Ascending aorta (tissue), 2 donors: ENCODE measurements around the gene C11orf91. TPM values are rescaled to one million over a fixed set of nuclear protein-coding genes. Genes with fewer than 3 reads are reported as not detected.
"Not testable (repeated sequence)": the region's sequence is repeated elsewhere in the genome, so short reads cannot be mapped to it uniquely, and the experiment has no call there.

Experiments used
- DNase-seq, 2 donors: peaks; one replicate each; pipeline ENCODE4 v3.0.0-alpha.2; 2019; ENCODE audit warnings: low spot score in 2 of 2
- H3K27ac ChIP-seq, 2 donors: fragments of 200-600 bp; sonication (generic); one replicate each; pipeline ENCODE4 v1.5.1; 2016 to 2017; ENCODE audit warnings: mild to moderate bottlenecking in 1 of 2
- H3K27me3 ChIP-seq: fragments of 200-600 bp; sonication (generic); one replicate; pipeline ENCODE4 v1.5.1; 2017
- H3K36me3 ChIP-seq, 2 donors: fragments of 200-600 bp; sonication (generic); one replicate each; pipeline ENCODE4 v1.5.1; 2016
- H3K4me1 ChIP-seq, 2 donors: fragments of 200-600 bp; sonication (generic); one replicate each; pipeline ENCODE4 v1.5.1; 2016 to 2017; ENCODE audit warnings: mild to moderate bottlenecking in 1 of 2
- H3K4me3 ChIP-seq, 2 donors: fragments of 200-600 bp; sonication (generic); one replicate each; pipeline ENCODE4 v1.5.1; 2016 to 2017; ENCODE audit warnings: mild to moderate bottlenecking in 1 of 2
- H3K9me3 ChIP-seq, 2 donors: fragments of 200-600 bp; sonication (generic); one replicate each; pipeline ENCODE4 v1.5.1; 2016
- intact Hi-C: fragments of 100-400 bp; cut with DNase I; formaldehyde crosslinking; loops from one replicate; pipeline ENCODE4 v1.15.1; 2023
- total RNA-seq: library from RNA; depleted of rRNA; stranded (reverse); fragments of >200 nt; gene quantifications from one replicate; pipeline ENCODE4 v1.1.0, GENCODE V29; 2016
- TF ChIP-seq, protein P1 (sequence below), 3 experiments: fragments of 200-600 bp in 2 of 3; fragments of 450-650 bp in 1 of 3; sonication (generic) in 2 of 3; IDR thresholded peaks; one replicate each; pipeline ENCODE4 v1.5.1; 2016 to 2019; ENCODE audit warnings: antibody characterized with exemption in 3 of 3, mild to moderate bottlenecking in 1 of 3, moderate library complexity in 1 of 3

The C11orf91 gene
- total RNA-seq, 1 donor from 2014 or later: not detected

DNA sequence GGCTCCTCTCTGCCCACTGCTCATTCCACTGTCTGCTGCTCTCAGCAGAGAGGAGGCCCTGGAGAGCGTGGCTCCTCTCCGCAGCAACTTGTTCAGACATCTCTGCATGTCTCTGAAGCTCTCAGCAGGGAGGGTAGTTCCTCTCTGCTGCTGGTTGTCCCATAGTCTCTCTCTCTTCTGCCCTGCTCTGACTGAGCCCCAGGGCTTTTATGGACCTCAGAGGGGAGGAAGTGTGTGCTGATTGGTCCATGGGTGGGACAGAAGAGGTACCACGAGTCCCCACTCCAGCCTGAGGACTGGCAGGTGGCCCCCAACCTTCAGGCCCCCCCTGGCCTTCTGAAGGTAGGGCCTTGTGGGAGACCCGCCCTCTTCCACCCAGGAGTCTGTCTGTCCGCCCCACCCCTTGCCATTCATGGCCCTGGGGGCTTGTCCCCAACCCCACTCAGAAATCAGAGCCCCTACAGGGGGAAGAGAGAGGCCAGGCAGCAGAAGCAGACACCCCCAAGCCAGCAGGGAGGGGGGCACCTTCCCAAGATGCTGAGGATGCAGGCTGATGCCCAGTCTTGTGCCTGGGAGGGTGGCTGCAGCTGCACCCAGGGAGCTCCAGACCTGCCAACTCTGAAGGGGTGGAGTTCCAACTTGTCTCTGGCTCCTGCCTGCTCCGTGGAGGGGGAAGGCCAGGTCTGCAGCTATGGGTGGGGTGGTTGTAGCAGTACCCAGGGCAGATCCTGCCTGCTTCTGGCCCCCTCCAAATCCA lies 35.1 kb downstream of the C11orf91 start:
- Histone ChIP-seq H3K4me1 (no peaks in the 10 kb centered on the region), H3K4me3 (no peak overlapping the region), H3K27ac (no peak overlapping the region), H3K36me3 (no peaks in the 10 kb centered on the region), H3K9me3 (no peaks in the 10 kb centered on the region), H3K27me3 (no peaks in the 10 kb centered on the region)
- TF ChIP-seq, protein P1, sequence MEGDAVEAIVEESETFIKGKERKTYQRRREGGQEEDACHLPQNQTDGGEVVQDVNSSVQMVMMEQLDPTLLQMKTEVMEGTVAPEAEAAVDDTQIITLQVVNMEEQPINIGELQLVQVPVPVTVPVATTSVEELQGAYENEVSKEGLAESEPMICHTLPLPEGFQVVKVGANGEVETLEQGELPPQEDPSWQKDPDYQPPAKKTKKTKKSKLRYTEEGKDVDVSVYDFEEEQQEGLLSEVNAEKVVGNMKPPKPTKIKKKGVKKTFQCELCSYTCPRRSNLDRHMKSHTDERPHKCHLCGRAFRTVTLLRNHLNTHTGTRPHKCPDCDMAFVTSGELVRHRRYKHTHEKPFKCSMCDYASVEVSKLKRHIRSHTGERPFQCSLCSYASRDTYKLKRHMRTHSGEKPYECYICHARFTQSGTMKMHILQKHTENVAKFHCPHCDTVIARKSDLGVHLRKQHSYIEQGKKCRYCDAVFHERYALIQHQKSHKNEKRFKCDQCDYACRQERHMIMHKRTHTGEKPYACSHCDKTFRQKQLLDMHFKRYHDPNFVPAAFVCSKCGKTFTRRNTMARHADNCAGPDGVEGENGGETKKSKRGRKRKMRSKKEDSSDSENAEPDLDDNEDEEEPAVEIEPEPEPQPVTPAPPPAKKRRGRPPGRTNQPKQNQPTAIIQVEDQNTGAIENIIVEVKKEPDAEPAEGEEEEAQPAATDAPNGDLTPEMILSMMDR (IDR thresholded peaks at IDR 0.05): no peak
- intact Hi-C loops: no loop called here
- DNase-seq: no peak

DNA sequence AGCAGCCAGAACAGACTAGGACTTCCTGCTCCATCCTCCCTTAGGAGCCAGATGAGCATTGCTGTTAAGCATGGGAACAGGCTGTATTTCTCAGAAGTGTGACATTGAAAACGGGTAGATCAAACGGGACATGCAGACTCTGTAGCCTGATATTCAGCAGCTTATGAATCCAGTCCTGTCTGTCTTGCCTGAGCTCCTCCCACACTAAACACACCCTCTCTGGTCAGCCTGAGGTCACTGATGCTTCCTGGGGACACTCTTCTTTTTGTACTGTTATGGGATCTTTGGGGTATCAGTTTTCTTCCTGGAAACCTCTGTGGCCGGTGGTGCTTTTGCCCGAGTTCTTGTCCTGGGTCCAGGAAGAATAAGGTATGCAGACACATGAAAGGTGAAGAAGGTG lies 35.8 kb downstream of the C11orf91 start:
- no peak for DNase-seq
- no peaks in the 10 kb centered on the region for H3K9me3 ChIP-seq
- no peaks in the 10 kb centered on the region for H3K4me1 ChIP-seq
- no peak overlapping the region for H3K27ac ChIP-seq
- H3K36me3 ChIP-seq: no peaks in the 10 kb centered on the region
- intact Hi-C loops: no loop called here
- TF ChIP-seq, protein P1 (IDR thresholded peaks at IDR 0.05): no peak
- H3K4me3 ChIP-seq: no peak overlapping the region
- H3K27me3 ChIP-seq: no peaks in the 10 kb centered on the region

DNA sequence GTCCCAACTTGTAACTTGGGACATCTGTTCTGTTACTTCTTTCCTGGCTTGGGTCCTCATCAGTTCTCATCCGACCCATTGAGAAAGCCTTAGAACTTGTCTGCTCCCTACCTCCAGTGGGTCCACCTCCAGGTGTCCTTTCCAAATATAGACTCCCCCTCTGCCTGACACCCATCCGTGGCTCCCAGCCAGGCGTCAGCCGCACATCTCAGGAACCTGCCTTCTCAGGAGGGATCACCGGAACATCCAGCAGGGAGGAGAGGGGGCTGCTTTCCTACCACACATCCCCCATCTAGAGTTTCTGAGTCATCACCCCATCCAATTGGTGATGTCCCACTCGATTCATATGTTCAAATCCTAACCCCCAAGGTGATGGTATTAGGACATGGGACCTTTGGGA lies 36.5 kb downstream of the C11orf91 start:
- no peak overlapping the region for H3K4me3 ChIP-seq
- TF ChIP-seq, protein P1 (IDR thresholded peaks at IDR 0.05): no peak
- H3K9me3 ChIP-seq: no peaks in the 10 kb centered on the region
- H3K4me1 ChIP-seq: no peaks in the 10 kb centered on the region
- no peak overlapping the region for H3K27ac ChIP-seq
- no peaks in the 10 kb centered on the region for H3K27me3 ChIP-seq
- DNase-seq: no peak
- intact Hi-C loops: no loop called here
- H3K36me3 ChIP-seq: no peaks in the 10 kb centered on the region

DNA sequence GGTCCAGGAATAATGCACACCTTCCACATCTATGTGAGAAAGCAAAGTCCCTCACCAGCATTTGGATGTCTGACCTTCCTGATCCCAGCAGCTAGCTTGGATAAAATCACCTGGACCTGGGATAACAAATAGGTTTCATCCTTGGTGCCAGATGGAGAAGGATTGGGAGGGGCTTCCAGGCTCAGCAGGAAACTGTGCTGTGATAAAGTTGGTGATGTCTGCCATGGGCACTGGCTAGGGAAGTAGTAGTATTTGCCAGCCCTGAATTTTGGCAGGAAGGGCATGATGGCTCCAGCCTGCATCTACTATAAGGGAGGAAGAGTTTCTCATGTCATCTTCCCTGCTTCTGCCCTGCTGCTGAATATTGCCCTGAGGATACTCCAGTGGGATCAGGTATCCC lies 37.5 kb downstream of the C11orf91 start:
- no peak overlapping the region for H3K27ac ChIP-seq
- no peak for DNase-seq
- TF ChIP-seq, protein P1 (IDR thresholded peaks at IDR 0.05): no peak
- no peaks in the 10 kb centered on the region for H3K36me3 ChIP-seq
- H3K27me3 ChIP-seq: no peaks in the 10 kb centered on the region
- intact Hi-C loops: no loop called here
- no peaks in the 10 kb centered on the region for H3K4me1 ChIP-seq
- no peak overlapping the region for H3K4me3 ChIP-seq
- no peaks in the 10 kb centered on the region for H3K9me3 ChIP-seq

DNA sequence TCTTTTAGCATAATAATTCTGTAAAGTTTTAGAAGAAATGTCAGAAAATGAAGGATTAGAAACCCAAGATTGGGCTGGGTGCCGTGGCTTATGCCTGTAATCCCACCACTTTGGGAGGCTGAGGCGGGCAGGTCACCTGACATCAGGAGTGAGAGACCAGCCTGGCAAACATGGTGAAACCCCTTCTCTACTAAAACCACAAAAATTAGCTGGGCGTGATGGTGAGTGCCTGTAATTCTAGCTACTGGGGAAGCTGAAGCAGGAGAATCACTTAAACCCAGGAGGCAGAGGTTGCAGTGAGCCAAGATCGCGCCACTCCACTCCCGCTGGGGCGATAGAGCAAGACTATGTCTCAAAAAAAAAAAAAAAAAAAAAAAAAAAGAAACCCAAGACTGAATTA lies 39.1 kb downstream of the C11orf91 start:
- intact Hi-C loops, H3K36me3 ChIP-seq, H3K27me3 ChIP-seq, H3K27ac ChIP-seq, H3K9me3 ChIP-seq, H3K4me1 ChIP-seq, H3K4me3 ChIP-seq, DNase-seq: not testable (repeated sequence)

DNA sequence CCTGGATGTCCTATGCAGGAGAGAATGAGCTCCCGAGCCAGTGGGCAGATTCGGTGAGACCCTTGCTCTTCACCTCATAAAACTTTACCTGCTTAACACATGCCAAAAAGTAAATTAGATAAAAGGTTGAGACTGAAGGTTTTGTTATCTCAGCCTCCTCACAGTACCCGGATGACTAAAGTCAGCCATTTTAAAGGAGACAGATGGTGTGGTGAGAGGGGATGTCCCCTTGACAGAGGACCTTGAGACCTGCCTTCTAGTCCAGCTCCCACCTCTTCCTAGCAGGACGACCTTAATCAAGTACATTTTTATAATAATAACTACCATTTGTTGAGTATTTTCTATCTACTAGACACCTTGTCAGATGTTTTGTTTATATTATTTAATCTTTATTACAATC lies 39.7 kb downstream of the C11orf91 start:
- Histone ChIP-seq H3K27me3 (no peaks in the 10 kb centered on the region), H3K27ac (no peak overlapping the region), H3K36me3 (no peaks in the 10 kb centered on the region), H3K4me3 (no peak overlapping the region), H3K4me1 (no peaks in the 10 kb centered on the region), H3K9me3 (no peaks in the 10 kb centered on the region)
- TF ChIP-seq, protein P1 (IDR thresholded peaks at IDR 0.05): no peak
- intact Hi-C loops: no loop called here
- no peak for DNase-seq
